ENCODE measurements around the gene ROCK2.

ROCK2 gene

DNA sequence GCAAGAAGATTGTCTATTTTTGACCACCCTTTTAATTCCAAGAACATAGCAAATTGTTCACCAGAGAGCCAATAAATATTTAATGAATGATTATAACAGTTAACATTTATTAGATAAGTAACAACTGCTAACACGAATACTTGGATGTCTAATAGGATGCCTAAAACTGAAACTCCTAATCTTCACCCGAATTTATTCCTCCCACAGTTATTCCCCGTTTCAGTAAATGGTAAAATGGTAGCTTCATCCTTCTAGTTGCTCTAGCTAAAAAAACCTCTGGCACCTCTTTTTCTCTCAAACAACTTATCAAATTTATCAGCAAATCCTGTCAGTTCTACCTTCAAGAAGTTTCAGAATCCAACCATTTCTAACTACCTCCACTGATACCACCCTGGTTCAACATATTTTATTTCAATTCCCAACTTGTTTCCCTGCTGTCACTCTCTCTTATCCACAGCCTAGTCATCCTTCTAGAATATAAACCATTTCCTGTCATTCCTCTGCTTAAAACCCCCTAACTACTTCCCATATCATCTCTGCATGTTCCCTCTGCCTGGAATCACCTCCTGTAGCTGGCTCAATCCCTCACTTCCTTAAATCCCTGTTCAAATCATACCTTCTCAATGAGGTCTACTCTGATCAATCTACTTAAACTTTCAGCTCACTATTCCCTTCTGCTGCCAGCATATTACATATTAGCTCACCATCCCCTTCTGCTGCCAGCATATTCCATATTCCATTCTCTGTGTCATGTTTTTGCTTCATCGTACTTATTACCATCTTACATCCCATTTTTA, 93.8 kb downstream of the ROCK2 start:
- TF ChIP-seq, protein P1, sequence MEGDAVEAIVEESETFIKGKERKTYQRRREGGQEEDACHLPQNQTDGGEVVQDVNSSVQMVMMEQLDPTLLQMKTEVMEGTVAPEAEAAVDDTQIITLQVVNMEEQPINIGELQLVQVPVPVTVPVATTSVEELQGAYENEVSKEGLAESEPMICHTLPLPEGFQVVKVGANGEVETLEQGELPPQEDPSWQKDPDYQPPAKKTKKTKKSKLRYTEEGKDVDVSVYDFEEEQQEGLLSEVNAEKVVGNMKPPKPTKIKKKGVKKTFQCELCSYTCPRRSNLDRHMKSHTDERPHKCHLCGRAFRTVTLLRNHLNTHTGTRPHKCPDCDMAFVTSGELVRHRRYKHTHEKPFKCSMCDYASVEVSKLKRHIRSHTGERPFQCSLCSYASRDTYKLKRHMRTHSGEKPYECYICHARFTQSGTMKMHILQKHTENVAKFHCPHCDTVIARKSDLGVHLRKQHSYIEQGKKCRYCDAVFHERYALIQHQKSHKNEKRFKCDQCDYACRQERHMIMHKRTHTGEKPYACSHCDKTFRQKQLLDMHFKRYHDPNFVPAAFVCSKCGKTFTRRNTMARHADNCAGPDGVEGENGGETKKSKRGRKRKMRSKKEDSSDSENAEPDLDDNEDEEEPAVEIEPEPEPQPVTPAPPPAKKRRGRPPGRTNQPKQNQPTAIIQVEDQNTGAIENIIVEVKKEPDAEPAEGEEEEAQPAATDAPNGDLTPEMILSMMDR (IDR thresholded peaks at IDR 0.05; ENCODE audit: borderline replicate concordance, insufficient read depth, low read depth, low read length): no peak
- no peak overlapping the region for H3K4me3 ChIP-seq (ENCODE audit: low read depth, low read length)

DNA sequence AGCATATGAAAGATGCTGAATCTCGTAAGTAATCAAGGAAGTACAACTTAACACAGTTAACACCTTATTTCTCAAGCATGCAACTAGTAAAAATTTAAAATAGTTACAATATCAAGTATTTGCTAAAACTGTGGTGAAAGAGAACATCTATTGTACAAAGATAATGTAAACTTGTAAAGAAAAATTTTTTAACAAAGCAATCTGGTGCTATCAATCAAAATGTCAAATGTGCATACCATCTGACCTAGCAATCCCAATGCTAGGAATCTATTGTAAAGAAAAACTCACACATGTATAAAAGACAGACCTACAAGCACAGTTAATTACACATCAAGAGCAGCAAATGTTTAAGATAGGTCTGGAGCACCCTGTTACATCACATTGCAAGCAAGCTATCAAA, 99.1 kb downstream of the ROCK2 start:
- H3K4me3 ChIP-seq (ENCODE audit: low read depth, low read length): no peak overlapping the region
- TF ChIP-seq, protein P1 (IDR thresholded peaks at IDR 0.05; ENCODE audit: borderline replicate concordance, insufficient read depth, low read depth, low read length): no peak

DNA sequence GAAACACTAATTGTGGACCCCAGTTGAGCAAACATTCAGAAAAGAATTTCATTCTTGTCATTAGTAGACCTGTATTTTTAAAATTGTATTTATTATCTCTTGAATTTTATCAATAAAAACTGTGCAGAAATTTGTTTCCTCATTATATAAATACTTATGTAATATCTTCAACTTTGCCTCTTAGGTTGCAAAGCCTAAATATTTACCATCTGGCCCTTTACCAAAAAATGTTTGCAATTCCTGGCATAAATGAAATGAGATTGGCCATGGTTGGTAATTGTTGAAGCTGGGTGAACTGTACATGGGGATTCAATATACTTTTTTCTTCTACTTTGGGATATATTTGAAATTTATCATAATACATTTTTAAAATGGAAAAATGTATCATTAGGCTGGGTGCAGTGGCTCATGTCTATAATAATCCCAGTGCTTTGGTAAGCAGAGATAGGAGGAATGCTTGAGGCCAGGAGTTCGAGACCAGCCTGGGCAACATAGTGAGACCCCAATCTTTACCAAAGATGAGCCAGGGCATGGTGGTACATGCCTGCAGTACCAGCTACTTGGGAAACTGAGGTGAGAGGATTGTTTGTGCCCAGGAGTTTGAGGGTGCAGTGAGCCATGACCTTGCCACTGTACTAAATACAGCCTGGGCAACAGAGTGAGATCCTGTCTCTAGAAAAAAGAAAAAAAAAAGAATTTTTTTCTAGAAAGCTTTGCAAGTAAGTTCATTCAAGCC, 100.2 kb downstream of the ROCK2 start:
- H3K4me3 ChIP-seq (ENCODE audit: low read depth, low read length): no peak overlapping the region
- TF ChIP-seq, protein P1 (IDR thresholded peaks at IDR 0.05; ENCODE audit: borderline replicate concordance, insufficient read depth, low read depth, low read length): no peak

DNA sequence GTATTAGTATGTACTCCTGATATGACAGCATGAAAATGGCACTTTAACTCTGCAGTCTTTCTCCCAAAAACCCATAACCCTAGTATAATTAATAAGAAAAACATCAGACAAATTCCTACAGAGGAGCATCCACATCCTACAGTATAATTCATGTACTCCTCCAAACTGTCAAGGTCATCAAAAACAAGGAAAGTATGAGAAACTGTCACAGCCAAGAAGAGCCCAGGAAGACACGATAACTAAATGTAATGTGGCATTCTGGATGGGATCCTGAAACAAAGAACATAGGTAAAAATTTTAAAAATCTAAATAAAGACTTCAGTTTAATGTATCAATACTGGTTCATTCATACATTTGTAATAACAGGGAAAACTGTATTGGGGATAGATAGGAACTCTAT, 100.9 kb downstream of the ROCK2 start:
- TF ChIP-seq, protein P1 (IDR thresholded peaks at IDR 0.05; ENCODE audit: borderline replicate concordance, insufficient read depth, low read depth, low read length): no peak
- H3K4me3 ChIP-seq (ENCODE audit: low read depth, low read length): no peak overlapping the region

DNA sequence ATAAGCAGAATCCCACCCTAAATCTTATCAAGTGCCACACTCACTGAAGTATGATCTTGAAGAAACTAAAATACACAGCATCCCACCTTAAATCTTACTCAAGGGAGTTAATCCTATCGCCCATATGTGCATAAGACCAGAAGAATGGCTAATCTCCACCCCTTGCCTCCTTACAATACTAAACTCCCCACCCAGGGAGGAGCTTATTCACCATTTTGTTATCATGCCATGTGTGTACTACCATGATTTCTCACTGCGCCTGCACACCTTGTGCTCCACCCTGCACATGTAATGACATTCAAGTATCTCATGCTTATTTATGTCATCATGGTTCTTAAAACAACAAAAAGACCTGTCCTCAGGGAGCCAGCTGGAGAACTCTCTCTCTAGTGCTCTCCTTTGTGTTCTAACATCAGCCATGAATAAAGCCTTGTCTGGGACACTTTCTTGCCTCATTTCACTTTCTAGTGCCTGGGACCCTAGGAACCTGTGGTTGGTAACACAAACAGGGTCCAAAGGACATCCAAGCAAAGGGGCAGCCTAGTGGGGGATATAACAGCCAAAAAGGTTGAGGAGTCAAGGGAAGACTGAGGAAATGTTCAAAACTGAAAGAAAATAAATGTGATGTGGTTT, 101.8 kb downstream of the ROCK2 start:
- TF ChIP-seq, protein P1 (IDR thresholded peaks at IDR 0.05; ENCODE audit: borderline replicate concordance, insufficient read depth, low read depth, low read length): no peak
- no peak overlapping the region for H3K4me3 ChIP-seq (ENCODE audit: low read depth, low read length)

DNA sequence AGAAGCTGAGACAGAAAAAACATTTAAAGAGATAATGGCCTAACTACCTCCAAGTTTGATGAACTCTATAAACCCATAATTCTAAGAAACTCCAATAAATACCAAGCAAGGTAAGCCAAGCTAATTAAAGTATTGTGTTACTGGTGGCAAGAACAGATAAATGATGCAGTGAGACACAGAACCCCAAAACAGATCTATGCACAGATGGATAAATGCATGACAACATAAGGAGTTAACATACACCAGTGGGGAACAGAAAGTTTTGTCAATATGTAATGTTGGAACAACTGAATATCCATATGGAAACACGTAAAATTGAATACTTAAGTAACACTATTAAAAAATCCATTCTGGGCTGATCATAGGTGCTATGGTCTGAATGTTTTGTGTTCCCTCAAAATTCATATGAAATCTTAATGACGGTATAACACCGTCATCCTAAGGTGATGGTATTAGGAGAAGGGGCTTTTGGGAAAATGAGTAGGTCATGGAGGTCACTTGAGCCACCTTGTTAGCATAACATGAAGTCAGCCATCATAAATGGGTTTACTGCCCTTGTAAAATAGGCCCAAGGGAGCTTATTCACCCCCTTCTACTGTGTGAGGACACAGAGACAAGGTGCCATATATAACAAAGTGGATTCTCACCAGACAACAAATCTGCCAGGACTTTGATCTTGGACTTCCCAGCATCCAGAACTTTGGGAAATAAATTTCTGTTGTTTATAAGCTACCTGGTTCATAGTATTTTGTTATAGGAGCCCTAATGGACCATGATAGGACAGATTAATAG, 102.8 kb downstream of the ROCK2 start:
- H3K4me3 ChIP-seq (ENCODE audit: low read depth, low read length): no peak overlapping the region
- TF ChIP-seq, protein P1 (IDR thresholded peaks at IDR 0.05; ENCODE audit: borderline replicate concordance, insufficient read depth, low read depth, low read length): no peak
